KMS-11 (cell line): ENCODE data around the gene UNC79.

Source experiments
- H2AFZ ChIP-seq: fragments of 200-600 bp; sonication (generic); 2 replicates; pipeline ENCODE4 v1.6.1; 2016; ENCODE audit warnings: antibody characterized with exemption, mixed run types, low read depth
- H3K27ac ChIP-seq: fragments of 200-600 bp; sonication (generic); 2 replicates; pipeline ENCODE4 v1.6.1; 2016; ENCODE audit warnings: mild to moderate bottlenecking, mixed run types
- H3K27me3 ChIP-seq: fragments of 200-600 bp; sonication (generic); 2 replicates; pipeline ENCODE4 v1.6.1; 2017; ENCODE audit warnings: mild to moderate bottlenecking, low read depth, mixed run types, moderate library complexity; ENCODE audit not compliant: insufficient read depth
- H3K36me3 ChIP-seq: fragments of 200-600 bp; sonication (generic); 2 replicates; pipeline ENCODE4 v1.6.1; 2017; ENCODE audit warnings: mild to moderate bottlenecking, mixed run types; ENCODE audit not compliant: insufficient read depth
- H3K4me1 ChIP-seq: fragments of 200-600 bp; sonication (generic); 2 replicates; pipeline ENCODE4 v1.6.1; 2016; ENCODE audit warnings: mild to moderate bottlenecking, low read depth, mixed run types; ENCODE audit not compliant: poor library complexity, severe bottlenecking
- H3K4me2 ChIP-seq: fragments of 200-600 bp; sonication (generic); 2 replicates; pipeline ENCODE4 v1.7.0; 2016; ENCODE audit warnings: mild to moderate bottlenecking, mixed run types
- H3K4me3 ChIP-seq: fragments of 200-600 bp; sonication (generic); IDR thresholded peaks from 2 replicates; pipeline ENCODE4 v1.6.1; 2017; ENCODE audit warnings: low read depth, low read length, mixed read lengths; ENCODE audit not compliant: insufficient read depth
- H3K79me2 ChIP-seq: fragments of 200-600 bp; sonication (generic); 2 replicates; pipeline ENCODE4 v1.6.1; 2016; ENCODE audit warnings: low read depth, mixed run types; ENCODE audit not compliant: insufficient read depth
- H3K9ac ChIP-seq: fragments of 200-600 bp; sonication (generic); 2 replicates; pipeline ENCODE4 v1.6.1; 2016; ENCODE audit warnings: mild to moderate bottlenecking, mixed run types
- H4K20me1 ChIP-seq: fragments of 200-600 bp; sonication (generic); 2 replicates; pipeline ENCODE4 v1.6.1; 2016; ENCODE audit warnings: mild to moderate bottlenecking, mixed run types; ENCODE audit not compliant: insufficient read depth
- CTCF ChIP-seq: fragments of 200-600 bp; sonication (generic); conservative IDR thresholded peaks from 2 replicates; pipeline ENCODE4 v1.6.1; 2017; ENCODE audit warnings: low read depth, mild to moderate bottlenecking, antibody characterized with exemption, low read length, moderate library complexity, mixed read lengths

The UNC79 gene

GRCh38 chr14:93663317-93663716, 232.6 kb downstream of the UNC79 start:
- H3K27me3 ChIP-seq = no peaks in the 10 kb centered on the region
- no peak overlapping the region for H3K4me2 ChIP-seq
- no peaks in the 10 kb centered on the region for H3K36me3 ChIP-seq
- H3K79me2 ChIP-seq = no peaks in the 10 kb centered on the region
- no peak overlapping the region for H3K9ac ChIP-seq
- H3K27ac ChIP-seq = no peak overlapping the region
- H3K4me1 ChIP-seq = no peaks in the 10 kb centered on the region
- no peak for TF ChIP-seq CTCF
- no peak overlapping the region for H3K4me3 ChIP-seq
- H2AFZ ChIP-seq = no peak overlapping the region
- no peaks in the 10 kb centered on the region for H4K20me1 ChIP-seq

- no peak overlapping the region for H3K4me3 ChIP-seq
- no peak overlapping the region for H2AFZ ChIP-seq
- no peaks in the 10 kb centered on the region for H3K27me3 ChIP-seq
- no peaks in the 10 kb centered on the region for H3K36me3 ChIP-seq
- H3K79me2 ChIP-seq = no peaks in the 10 kb centered on the region
- no peaks in the 10 kb centered on the region for H4K20me1 ChIP-seq
- no peak overlapping the region for H3K27ac ChIP-seq
- TF ChIP-seq CTCF = no peak
- no peak overlapping the region for H3K4me2 ChIP-seq
- H3K4me1 ChIP-seq = no peaks in the 10 kb centered on the region
- H3K9ac ChIP-seq = no peak overlapping the region
Measured at GRCh38 chr14:93665169-93665568, 234.4 kb downstream of the UNC79 start.

GRCh38 chr14:93669632-93670031, 238.9 kb downstream of the UNC79 start:
- no peaks in the 10 kb centered on the region for H3K36me3 ChIP-seq
- H3K79me2 ChIP-seq = no peaks in the 10 kb centered on the region
- H3K4me2 ChIP-seq = no peak overlapping the region
- no peaks in the 10 kb centered on the region for H3K4me1 ChIP-seq
- H3K4me3 ChIP-seq = no peak overlapping the region
- no peaks in the 10 kb centered on the region for H4K20me1 ChIP-seq
- no peak overlapping the region for H2AFZ ChIP-seq
- no peaks in the 10 kb centered on the region for H3K27me3 ChIP-seq
- no peak overlapping the region for H3K9ac ChIP-seq
- no peak for TF ChIP-seq CTCF
- no peak overlapping the region for H3K27ac ChIP-seq

GRCh38 chr14:93674343-93674742, 243.6 kb downstream of the UNC79 start:
- no peak overlapping the region for H3K4me3 ChIP-seq
- no peaks in the 10 kb centered on the region for H3K27me3 ChIP-seq
- H3K36me3 ChIP-seq = no peaks in the 10 kb centered on the region
- no peak overlapping the region for H2AFZ ChIP-seq
- H3K9ac ChIP-seq = no peak overlapping the region
- no peaks in the 10 kb centered on the region for H4K20me1 ChIP-seq
- no peaks in the 10 kb centered on the region for H3K79me2 ChIP-seq
- no peak overlapping the region for H3K4me2 ChIP-seq
- no peak for TF ChIP-seq CTCF
- H3K27ac ChIP-seq = no peak overlapping the region
- H3K4me1 ChIP-seq = no peaks in the 10 kb centered on the region

- H3K4me1 ChIP-seq = no peaks in the 10 kb centered on the region
- no peaks in the 10 kb centered on the region for H3K27me3 ChIP-seq
- no peaks in the 10 kb centered on the region for H3K79me2 ChIP-seq
- H3K36me3 ChIP-seq = no peaks in the 10 kb centered on the region
- TF ChIP-seq CTCF = no peak
- H3K9ac ChIP-seq = no peak overlapping the region
- no peak overlapping the region for H3K27ac ChIP-seq
- H3K4me3 ChIP-seq = no peak overlapping the region
- no peak overlapping the region for H2AFZ ChIP-seq
- H4K20me1 ChIP-seq = no peaks in the 10 kb centered on the region
- H3K4me2 ChIP-seq = no peak overlapping the region
Measured at GRCh38 chr14:93675651-93676050, 244.9 kb downstream of the UNC79 start.
